Erythroblast (primary cell): ENCODE results near the gene TTC39C.

ENCODE experiments used
- GATA1 ChIP-seq: IDR thresholded peaks from 2 replicates; pipeline ENCODE4 v1.6.1; 2011; ENCODE audit warnings: low read depth, mild to moderate bottlenecking, control low read depth, low read length, moderate library complexity
- POLR2A ChIP-seq: IDR thresholded peaks from 2 replicates; pipeline ENCODE4 v1.6.1; 2011; ENCODE audit warnings: mild to moderate bottlenecking, low read length

DNA sequence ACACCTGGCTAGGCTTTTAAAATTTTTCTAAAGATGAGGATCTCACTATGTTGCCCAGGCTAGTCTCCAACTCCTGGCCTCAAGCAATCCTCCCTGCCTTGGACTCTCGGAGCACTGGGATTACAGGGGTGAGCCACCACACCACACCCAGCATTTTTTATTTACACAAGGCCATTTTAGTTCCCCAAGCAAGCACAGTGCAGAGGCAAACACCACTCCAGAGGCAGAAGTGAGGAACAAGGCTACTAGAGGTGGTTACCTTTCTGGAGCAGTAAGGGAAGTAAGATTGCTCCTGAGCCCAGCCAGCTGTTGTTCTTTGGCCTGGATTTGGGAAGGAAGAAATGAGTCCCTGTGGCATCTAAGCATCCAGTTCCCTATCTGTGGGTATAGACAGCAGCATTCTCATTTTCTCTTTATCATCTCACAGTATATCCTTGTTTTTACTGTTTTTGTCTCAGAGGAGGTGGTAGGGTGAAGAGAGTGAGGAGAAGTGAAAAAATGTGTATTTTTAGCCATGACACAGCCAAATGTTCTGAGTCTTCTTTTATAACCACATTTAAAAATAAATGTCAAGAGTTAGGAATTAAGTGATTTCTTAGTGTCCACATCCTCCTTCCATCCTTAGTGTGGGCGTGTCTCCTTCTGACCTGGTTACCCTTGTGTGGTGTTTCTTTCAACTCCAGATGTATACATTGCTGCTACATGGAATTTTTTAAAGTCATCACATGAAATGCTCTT is 10.5 kb upstream of the TTC39C start:
- TF ChIP-seq POLR2A (no peak), GATA1 (no peak)
